IMR-90 (cell line): ENCODE measurements around the gene ZFP36. TPM values are rescaled to one million over a fixed set of nuclear protein-coding genes. Genes with fewer than 3 reads are reported as not detected.

Experiments
- ATAC-seq: fragments of 200-7000 bp; cut with Tn5 transposase; 2 replicates; pipeline ENCODE4 v1.9.1; 2020; ENCODE audit warnings: low read depth, mild to moderate bottlenecking, moderate library complexity
- BruUV-seq: library from RNA; stranded (reverse); fragments of 400-500 nt; replicated peaks from 2 replicates; lab custom pipeline; 2021; lab: Mats Ljungman, UMichigan
- CTCF ChIA-PET: fragments of 300-600 bp; formaldehyde crosslinking; extraction: SDS; loops from one replicate; lab custom pipeline; 2021; ENCODE audit warnings: antibody characterized with exemption; lab: Yijun Ruan, JAX
- POLR2A ChIA-PET: fragments of 300-600 bp; sonication (Branson Sonifier 250); formaldehyde crosslinking; loops from one replicate; lab custom pipeline; 2022; ENCODE audit warnings: antibody characterized with exemption; ENCODE audit not compliant: unreplicated experiment; lab: Charles Lee
- DNase-seq: peaks from one replicate; pipeline ENCODE4 v3.0.0; 2013
- H2AFZ ChIP-seq: replicated peaks from 2 replicates; pipeline ENCODE3; 2013; ENCODE audit warnings: low read length, mild to moderate bottlenecking; ENCODE audit not compliant: poor library complexity
- H2AK5ac ChIP-seq: 2 replicates; pipeline ENCODE4 v1.6.1; 2013; ENCODE audit warnings: low read depth, low read length, inconsistent platforms
- H2AK9ac ChIP-seq: replicated peaks from 2 replicates; pipeline ENCODE3; 2013; ENCODE audit warnings: mild to moderate bottlenecking, low read depth, low read length, moderate library complexity; ENCODE audit not compliant: poor library complexity
- H2BK120ac ChIP-seq: 2 replicates; pipeline ENCODE4 v1.6.1; 2013; ENCODE audit warnings: low read depth, low read length, inconsistent platforms
- H2BK15ac ChIP-seq: 3 replicates; pipeline ENCODE4 v1.6.1; 2013; ENCODE audit warnings: low read depth, low read length, inconsistent platforms
- H2BK20ac ChIP-seq: 2 replicates; pipeline ENCODE4 v1.6.1; 2013; ENCODE audit warnings: low read depth, mild to moderate bottlenecking, inconsistent platforms, low read length, moderate library complexity
- H2BK5ac ChIP-seq: 2 replicates; pipeline ENCODE4 v1.6.1; 2013; ENCODE audit warnings: mild to moderate bottlenecking, low read depth, low read length, inconsistent platforms; ENCODE audit not compliant: poor library complexity, severe bottlenecking
- H3K14ac ChIP-seq: replicated peaks from 2 replicates; pipeline ENCODE4 v1.6.1; 2013; ENCODE audit warnings: low read depth, low read length, inconsistent platforms
- H3K18ac ChIP-seq: 2 replicates; pipeline ENCODE4 v1.6.1; 2013; ENCODE audit warnings: low read depth, low read length, control low read depth
- H3K23ac ChIP-seq: 2 replicates; pipeline ENCODE4 v1.6.1; 2013; ENCODE audit warnings: low read depth, low read length, inconsistent platforms
- H3K27ac ChIP-seq: 2 replicates; pipeline ENCODE4 v1.5.1; 2013; ENCODE audit warnings: mild to moderate bottlenecking, control low read depth, low read length; ENCODE audit not compliant: insufficient read depth
- H3K27me3 ChIP-seq: 2 replicates; pipeline ENCODE4 v1.6.1; 2013; ENCODE audit warnings: low read length; ENCODE audit not compliant: control insufficient read depth, insufficient read depth
- H3K36me3 ChIP-seq: 2 replicates; pipeline ENCODE4 v1.6.1; 2013; ENCODE audit warnings: low read length, mixed read lengths; ENCODE audit not compliant: control insufficient read depth, insufficient read depth
- H3K4ac ChIP-seq: 2 replicates; pipeline ENCODE4 v1.6.1; 2013; ENCODE audit warnings: low read depth, low read length, inconsistent platforms
- H3K4me1 ChIP-seq: 2 replicates; pipeline ENCODE4 v1.6.1; 2013; ENCODE audit warnings: low read length, mixed read lengths; ENCODE audit not compliant: control insufficient read depth, insufficient read depth
- H3K4me2 ChIP-seq: 2 replicates; pipeline ENCODE4 v1.6.1; 2013; ENCODE audit warnings: low read depth, mild to moderate bottlenecking, control low read depth, low read length, moderate library complexity
- H3K4me3 ChIP-seq: 2 replicates; pipeline ENCODE4 v1.5.1; 2013; ENCODE audit warnings: low read depth, mild to moderate bottlenecking, control low read depth, low read length, moderate library complexity; ENCODE audit not compliant: insufficient read depth
- H3K56ac ChIP-seq: 2 replicates; pipeline ENCODE4 v1.6.1; 2013; ENCODE audit warnings: low read length, inconsistent platforms; ENCODE audit not compliant: insufficient read depth; ENCODE audit errors: extremely low read depth
- H3K79me1 ChIP-seq, 2 experiments: 2 replicates each; pipeline ENCODE4 v1.6.1; 2013; ENCODE audit warnings: low read length in 2 of 2, inconsistent platforms in 1 of 2, low read depth in 1 of 2
- H3K9ac ChIP-seq: 2 replicates; pipeline ENCODE4 v1.6.1; 2013; ENCODE audit warnings: low read depth, low read length, control low read depth
- H3K9me1 ChIP-seq: 2 replicates; pipeline ENCODE4 v1.6.1; 2013; ENCODE audit warnings: low read length, inconsistent platforms; ENCODE audit not compliant: insufficient read depth
- H3K9me3 ChIP-seq: 2 replicates; pipeline ENCODE4 v1.6.1; 2013; ENCODE audit warnings: low read length; ENCODE audit not compliant: control insufficient read depth, insufficient read depth
- H4K20me1 ChIP-seq: 2 replicates; pipeline ENCODE4 v1.6.1; 2013; ENCODE audit warnings: low read length, inconsistent platforms; ENCODE audit not compliant: insufficient read depth
- H4K5ac ChIP-seq: 2 replicates; pipeline ENCODE4 v1.6.1; 2013; ENCODE audit warnings: mild to moderate bottlenecking, low read depth, low read length, control low read depth
- H4K8ac ChIP-seq, 2 experiments: 2 replicates each; pipeline ENCODE4 v1.6.1; 2013; ENCODE audit warnings: low read depth in 2 of 2, low read length in 2 of 2, control low read depth in 1 of 2, inconsistent platforms in 1 of 2
- H4K91ac ChIP-seq: 2 replicates; pipeline ENCODE4 v1.6.1; 2013; ENCODE audit warnings: low read depth, low read length, inconsistent platforms; ENCODE audit not compliant: insufficient read depth
- BHLHE40 ChIP-seq: fragments of 150-350 bp; IDR thresholded peaks from 2 replicates; pipeline ENCODE4 v1.6.1; 2016; ENCODE audit warnings: mild to moderate bottlenecking, low read depth, low read length
- CHD1 ChIP-seq: IDR thresholded peaks from 2 replicates; pipeline ENCODE4 v1.6.1; 2012; ENCODE audit warnings: low read depth, low read length, improper control_type of control experiment
- FOS ChIP-seq: fragments of 150-350 bp; IDR thresholded peaks from 2 replicates; pipeline ENCODE4 v1.6.1; 2016; ENCODE audit warnings: low read depth, low read length
- MXI1 ChIP-seq: IDR thresholded peaks from 2 replicates; pipeline ENCODE4 v1.6.1; 2012; ENCODE audit warnings: low read depth, mild to moderate bottlenecking, low read length, moderate library complexity, borderline replicate concordance
- NFE2L2 ChIP-seq: fragments of 150-350 bp; IDR thresholded peaks from 2 replicates; pipeline ENCODE4 v1.6.1; 2016; ENCODE audit warnings: low read depth, mild to moderate bottlenecking, low read length
- POLR2A ChIP-seq: IDR thresholded peaks from 2 replicates; pipeline ENCODE4 v1.6.1; 2012; ENCODE audit warnings: mild to moderate bottlenecking, low read depth, low read length
- RAD21 ChIP-seq: IDR thresholded peaks from 2 replicates; pipeline ENCODE4 v1.6.1; 2012; ENCODE audit warnings: low read length, improper control_type of control experiment
- RCOR1 ChIP-seq: IDR thresholded peaks from 2 replicates; pipeline ENCODE4 v1.6.1; 2012; ENCODE audit warnings: mild to moderate bottlenecking, low read length, improper control_type of control experiment; ENCODE audit not compliant: insufficient replicate concordance
- RFX5 ChIP-seq: IDR thresholded peaks from 2 replicates; pipeline ENCODE4 v1.8.0; 2012; ENCODE audit warnings: low read depth, mild to moderate bottlenecking, low read length, moderate library complexity
- SMC3 ChIP-seq: fragments of 150-350 bp; IDR thresholded peaks from 2 replicates; pipeline ENCODE4 v1.6.1; 2016; ENCODE audit warnings: low read depth, mild to moderate bottlenecking, antibody characterized with exemption, low read length, moderate library complexity
- WGBS, 2 experiments: methylation state at CpG; one replicate each; pipeline versions ENCODE4 v1.1.5 to v1.1.7; 2013; ENCODE audit warnings: missing lambda C conversion rate in 2 of 2; ENCODE audit not compliant: insufficient read length in 1 of 2; ENCODE audit errors: extremely low coverage in 2 of 2; 5-methylcytosine and 5-hydroxymethylcytosine counted together
- dilution Hi-C: fragments of 300-500 bp; cut with HindIII; formaldehyde crosslinking; loops from one replicate; pipeline ENCODE4 v1.14.3; 2018; ENCODE audit warnings: low sequenced_read_pairs; ENCODE audit not compliant: unreplicated experiment
- in situ Hi-C: fragments of 300-500 bp; cut with MboI; formaldehyde crosslinking; loops from 3 replicates; pipeline ENCODE4 v1.14.3; 2019; ENCODE audit warnings: low sequenced_read_pairs, inconsistent platforms, mixed read lengths
- intact Hi-C: fragments of 100-400 bp; cut with micrococcal nuclease; formaldehyde crosslinking; loops from 2 replicates; pipeline ENCODE4 v1.10.0; 2022
- polyA plus RNA-seq, 3 experiments: library from polyadenylated mRNA; depleted of rRNA; stranded (reverse); fragments of >200 nt; gene quantifications; 2 replicates each; pipeline ENCODE4 v1.2.3, GENCODE V29; 2012; ENCODE audit warnings: low replicate concordance in 1 of 3
- total RNA-seq: library from RNA; depleted of rRNA; stranded (reverse); fragments of >200 nt; gene quantifications from 2 replicates; pipeline ENCODE4 v1.2.3, GENCODE V29; 2012
- TF ChIP-seq, protein P1 (sequence below): conservative IDR thresholded peaks from 2 replicates; pipeline ENCODE4 v1.5.1; 2012; ENCODE audit warnings: mild to moderate bottlenecking, low read depth, low read length, improper control_type of control experiment
- TF ChIP-seq, protein P2 (sequence below): fragments of 150-350 bp; IDR thresholded peaks from 2 replicates; pipeline ENCODE4 v1.6.1; 2016; ENCODE audit warnings: low read depth, mild to moderate bottlenecking, low read length, moderate library complexity, borderline replicate concordance

ZFP36 gene
- total and polyA plus RNA-seq, 2 of the 4 experiments (the other 2 are of a cell fraction), result 1.4 to 45.0 TPM

DNA sequence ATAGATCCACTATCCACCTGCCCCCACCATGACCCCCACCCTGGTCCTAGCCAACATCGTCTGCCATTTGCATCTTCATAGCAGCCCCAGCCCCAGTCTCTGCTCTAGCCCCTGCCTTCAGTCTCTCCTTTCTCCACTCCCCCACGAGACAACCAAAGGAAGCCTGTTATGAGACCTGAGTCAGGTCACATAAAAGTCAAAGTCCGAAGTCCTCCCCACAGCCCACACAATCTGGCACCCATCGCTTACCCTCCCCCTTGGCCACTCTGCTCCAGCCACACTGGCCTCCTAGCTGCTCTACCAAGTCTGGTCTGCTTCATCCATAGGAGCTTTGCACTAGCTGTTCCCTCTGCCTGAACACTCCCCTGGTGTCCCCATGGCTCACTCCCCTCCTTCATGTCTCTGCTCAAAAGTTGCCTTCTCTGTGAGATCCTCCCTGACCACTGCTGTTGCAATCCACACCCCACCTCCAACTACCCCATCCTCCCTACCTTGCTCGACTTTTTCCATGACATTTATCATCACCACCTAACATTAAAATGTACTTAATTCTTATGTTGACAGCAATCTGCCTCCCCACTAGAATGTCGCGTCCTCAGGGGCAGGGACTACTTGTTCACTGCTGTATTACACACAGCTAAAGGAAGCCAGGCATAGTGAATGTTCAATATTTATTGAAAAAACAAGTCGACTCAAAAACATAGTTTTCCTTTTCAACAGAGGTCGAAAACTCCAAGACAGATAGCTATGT lies 4.6 kb downstream of the ZFP36 start (continued):
- no peak for TF ChIP-seq RFX5
- TF ChIP-seq MXI1, result no peak
- TF ChIP-seq SMC3, result no peak

GRCh38 chr19:39411832-39412099 lies 5.1 kb downstream of the ZFP36 start:
- peak overlapping the region; percentile 20; the same call in 1 of the 2 replicates for H3K4me3 ChIP-seq
- 0% methylated on average over 1 of the region's 7 CpGs; no CpG with 5 or more reads in 1 of the 2 experiments for WGBS, 2 experiments

More at GRCh38 chr19:39411832-39412099, 5.1 kb downstream of the ZFP36 start:
- H3K9me3 ChIP-seq, result no peaks in the 10 kb centered on the region
- dilution Hi-C loops (no loop called here), in situ Hi-C loops (no loop called here), intact Hi-C loops (loop anchor here (1.0 to 2.0 kb wide), 5 partner anchors 8 to 289 kb away; partner anchors contain the start of gene SAMD4B)
- H3K23ac ChIP-seq, result peak overlapping the region; percentile 87; the same call in 1 of the 2 replicates
- H4K91ac ChIP-seq, result peak overlapping the region; percentile 98; the same call in 1 of the 2 replicates
- peaks cover 10 to 49% of the 10 kb centered on the region in 2 experiments; a peak in 3 of 4 replicates for H3K79me1 ChIP-seq
- TF ChIP-seq, protein P1, sequence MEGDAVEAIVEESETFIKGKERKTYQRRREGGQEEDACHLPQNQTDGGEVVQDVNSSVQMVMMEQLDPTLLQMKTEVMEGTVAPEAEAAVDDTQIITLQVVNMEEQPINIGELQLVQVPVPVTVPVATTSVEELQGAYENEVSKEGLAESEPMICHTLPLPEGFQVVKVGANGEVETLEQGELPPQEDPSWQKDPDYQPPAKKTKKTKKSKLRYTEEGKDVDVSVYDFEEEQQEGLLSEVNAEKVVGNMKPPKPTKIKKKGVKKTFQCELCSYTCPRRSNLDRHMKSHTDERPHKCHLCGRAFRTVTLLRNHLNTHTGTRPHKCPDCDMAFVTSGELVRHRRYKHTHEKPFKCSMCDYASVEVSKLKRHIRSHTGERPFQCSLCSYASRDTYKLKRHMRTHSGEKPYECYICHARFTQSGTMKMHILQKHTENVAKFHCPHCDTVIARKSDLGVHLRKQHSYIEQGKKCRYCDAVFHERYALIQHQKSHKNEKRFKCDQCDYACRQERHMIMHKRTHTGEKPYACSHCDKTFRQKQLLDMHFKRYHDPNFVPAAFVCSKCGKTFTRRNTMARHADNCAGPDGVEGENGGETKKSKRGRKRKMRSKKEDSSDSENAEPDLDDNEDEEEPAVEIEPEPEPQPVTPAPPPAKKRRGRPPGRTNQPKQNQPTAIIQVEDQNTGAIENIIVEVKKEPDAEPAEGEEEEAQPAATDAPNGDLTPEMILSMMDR, result peak; percentile 84
- TF ChIP-seq NFE2L2 (peak; percentile 24), SMC3 (peak; percentile 73), CHD1 (0 out of 2 replicates have a peak, but pooled peaks have one; percentile 29), POLR2A (peak; percentile 84), FOS (no peak), RCOR1 (no peak), RAD21 (peak; percentile 75), BHLHE40 (no peak)
- TF ChIP-seq, protein P2, sequence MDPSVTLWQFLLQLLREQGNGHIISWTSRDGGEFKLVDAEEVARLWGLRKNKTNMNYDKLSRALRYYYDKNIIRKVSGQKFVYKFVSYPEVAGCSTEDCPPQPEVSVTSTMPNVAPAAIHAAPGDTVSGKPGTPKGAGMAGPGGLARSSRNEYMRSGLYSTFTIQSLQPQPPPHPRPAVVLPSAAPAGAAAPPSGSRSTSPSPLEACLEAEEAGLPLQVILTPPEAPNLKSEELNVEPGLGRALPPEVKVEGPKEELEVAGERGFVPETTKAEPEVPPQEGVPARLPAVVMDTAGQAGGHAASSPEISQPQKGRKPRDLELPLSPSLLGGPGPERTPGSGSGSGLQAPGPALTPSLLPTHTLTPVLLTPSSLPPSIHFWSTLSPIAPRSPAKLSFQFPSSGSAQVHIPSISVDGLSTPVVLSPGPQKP, result no peak
- BruUV-seq, result no TSS peak
- no peak overlapping the region for H2AK9ac ChIP-seq
- H2AK5ac ChIP-seq, result peak overlapping the region; percentile 98; the same call in 1 of the 2 replicates
- H3K4me2 ChIP-seq, result peak overlapping the region; percentile 71; the same call in 1 of the 2 replicates
- H2BK120ac ChIP-seq, result peak overlapping the region; percentile 49
- ATAC-seq, result peak; percentile 31
- ChIA-PET CTCF (interaction anchor here (0.7 to 2.3 kb wide), 6 partner anchors 8 to 24 kb away, joined by 3 to 28 read pairs (median 4); partner anchors contain the start of genes MED29 and RPS16), POLR2A (interaction anchor here (1.0 to 1.5 kb wide), 3 partner anchors 8 to 17 kb away, joined by 3 to 6 read pairs (median 5); no protein-coding TSS in a partner anchor)
- H3K18ac ChIP-seq, result no peak overlapping the region
- peaks cover 26% of the 10 kb centered on the region for H3K4me1 ChIP-seq
- H4K5ac ChIP-seq, result no peak overlapping the region
- no peak overlapping the region for H2BK20ac ChIP-seq
- no peaks in the 10 kb centered on the region for H3K27me3 ChIP-seq
- H3K9ac ChIP-seq, result peak overlapping the region; percentile 20; the same call in 1 of the 2 replicates
- peak overlapping the region; percentile 99; the same call in 1 of the 2 replicates for H3K14ac ChIP-seq
- H2BK5ac ChIP-seq, result peak overlapping the region; percentile 85
- H3K4ac ChIP-seq, result peak overlapping the region; percentile 98; the same call in 1 of the 2 replicates
- H3K9me1 ChIP-seq, result peaks cover 9% of the 10 kb centered on the region; the same call in 1 of the 2 replicates
- H3K56ac ChIP-seq, result 0 out of 2 replicates have a peak overlapping the region, but pooled peaks have one; percentile 59
- H4K8ac ChIP-seq, result peak overlapping the region in 1 of 2 experiments; percentile 94; a peak in 1 of 4 replicates
- H2BK15ac ChIP-seq, result no peak overlapping the region
- H3K36me3 ChIP-seq, result peaks cover 29% of the 10 kb centered on the region
- H2AFZ ChIP-seq, result no peak overlapping the region
- peak overlapping the region; percentile 11; the same call in 1 of the 2 replicates for H3K27ac ChIP-seq
- peaks cover 56% of the 10 kb centered on the region for H4K20me1 ChIP-seq
- DNase-seq, result peak; percentile 92
